Smooth muscle cell (in vitro differentiated cells): ENCODE results near the gene REM1. TPM values are rescaled to one million over a fixed set of nuclear protein-coding genes. Genes with fewer than 3 reads are reported as not detected.

Experiments
- DNase-seq: peaks from one replicate; lab custom pipeline; 2025; ENCODE audit not compliant: unreplicated experiment; lab: John Stamatoyannopoulos, UW
- H2AFZ ChIP-seq: fragments of 200-600 bp; sonication (generic); 2 replicates; pipeline ENCODE4 v1.6.0; 2016; ENCODE audit warnings: antibody characterized with exemption, low read depth, mild to moderate bottlenecking
- H3F3A ChIP-seq: fragments of 200-600 bp; sonication (generic); 2 replicates; pipeline ENCODE4 v1.6.0; 2017; ENCODE audit warnings: antibody characterized with exemption, low read depth
- H3K27ac ChIP-seq: fragments of 200-600 bp; sonication (generic); 2 replicates; pipeline ENCODE4 v1.5.1; 2016; ENCODE audit warnings: low read depth, mild to moderate bottlenecking
- H3K27me3 ChIP-seq: fragments of 200-600 bp; sonication (generic); 2 replicates; pipeline ENCODE4 v1.6.1; 2016; ENCODE audit warnings: low read depth, mild to moderate bottlenecking
- H3K36me3 ChIP-seq: fragments of 200-600 bp; sonication (generic); 2 replicates; pipeline ENCODE4 v1.5.1; 2016; ENCODE audit warnings: low read depth
- H3K4me1 ChIP-seq: fragments of 200-600 bp; sonication (generic); 2 replicates; pipeline ENCODE4 v1.5.1; 2016; ENCODE audit warnings: low read depth
- H3K4me2 ChIP-seq: fragments of 200-600 bp; sonication (generic); 2 replicates; pipeline ENCODE4 v1.6.0; 2016; ENCODE audit warnings: mild to moderate bottlenecking
- H3K4me3 ChIP-seq: fragments of 200-600 bp; sonication (generic); 2 replicates; pipeline ENCODE4 v1.5.1; 2016; ENCODE audit warnings: mild to moderate bottlenecking
- H3K79me2 ChIP-seq: fragments of 200-600 bp; sonication (generic); 2 replicates; pipeline ENCODE4 v1.6.0; 2016; ENCODE audit warnings: low read depth, mild to moderate bottlenecking
- H3K9ac ChIP-seq: fragments of 200-600 bp; sonication (generic); 2 replicates; pipeline ENCODE4 v1.6.0; 2016; ENCODE audit warnings: low read depth
- H3K9me3 ChIP-seq: fragments of 200-600 bp; sonication (generic); replicated peaks from 2 replicates; pipeline ENCODE4 v1.5.1; 2016; ENCODE audit warnings: low read depth
- H4K20me1 ChIP-seq: fragments of 200-600 bp; sonication (generic); 2 replicates; pipeline ENCODE4 v1.6.0; 2016; ENCODE audit warnings: low read depth
- WGBS: methylation state at CpG from one replicate; pipeline ENCODE4 v1.1.7; 2016; ENCODE audit warnings: low lambda C conversion rate; 5-methylcytosine and 5-hydroxymethylcytosine counted together
- polyA plus RNA-seq: library from polyadenylated mRNA; unstranded; fragments of >200 nt; fragmentation: Nextera tagmentation; extraction: Ambion mirVana; gene quantifications from 2 replicates; pipeline ENCODE4 v1.2.1, GENCODE V29; 2016
- total RNA-seq: library from RNA; depleted of rRNA; stranded (reverse); fragments of >200 nt; gene quantifications from 2 replicates; pipeline ENCODE4 v1.2.3, GENCODE V29; 2014
- TF ChIP-seq, protein P1 (sequence below): fragments of 200-600 bp; sonication (generic); IDR thresholded peaks from 2 replicates; pipeline ENCODE4 v1.5.1; 2017; ENCODE audit warnings: borderline replicate concordance, mild to moderate bottlenecking, antibody characterized with exemption; ENCODE audit not compliant: insufficient read depth, poor library complexity, severe bottlenecking

REM1 gene
- total and polyA plus RNA-seq, 2 experiments from 2014 or later = 0.85 to 1.4 TPM

DNA sequence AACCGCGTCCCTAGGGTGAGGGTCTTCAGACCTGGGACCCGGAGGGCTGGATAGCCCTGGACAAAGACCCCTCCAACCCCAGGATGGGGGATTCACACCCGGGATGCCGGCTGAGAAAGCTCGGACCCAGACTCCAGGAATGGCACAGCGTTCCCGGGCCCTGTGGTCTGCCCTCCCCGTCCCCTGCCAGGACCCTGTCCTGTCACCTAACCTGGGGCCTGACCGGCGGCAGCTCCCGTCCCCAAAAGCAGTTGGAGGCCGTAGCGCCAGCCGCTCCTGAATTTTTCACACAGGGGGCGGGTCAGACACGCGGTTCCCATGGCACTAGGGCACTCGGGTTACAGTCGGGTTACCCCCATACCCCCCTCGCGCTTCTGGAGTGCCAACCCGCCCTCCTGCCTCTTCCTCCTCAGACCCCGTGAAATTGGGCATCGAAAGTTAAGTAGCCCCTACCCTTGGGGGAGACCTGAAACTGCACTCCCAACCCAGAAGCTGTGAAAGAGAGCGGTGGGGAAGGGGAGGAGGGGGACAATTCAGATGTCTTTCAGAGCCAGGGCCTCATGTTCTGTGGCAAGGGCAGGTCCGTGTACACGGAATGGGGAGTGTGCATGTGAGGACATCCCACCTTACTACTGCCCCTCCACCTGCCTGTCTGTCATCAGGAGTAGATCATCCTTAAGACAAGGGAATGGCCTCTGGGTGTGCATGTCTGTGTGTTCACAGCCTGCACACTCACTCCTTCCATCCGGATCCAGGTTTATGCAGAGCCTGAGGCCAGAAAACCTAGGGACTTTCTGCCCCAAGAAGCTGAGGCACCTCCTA is 595 bp downstream of the REM1 start:
- H3K4me3 ChIP-seq = peak overlapping the region; percentile 34
- WGBS = 62% methylated on average over 29 of the region's 29 CpGs
- H3K79me2 ChIP-seq = no peaks in the 10 kb centered on the region
- no peak overlapping the region for H3K27ac ChIP-seq
- H3K9ac ChIP-seq = no peak overlapping the region
- no peaks in the 10 kb centered on the region for H3F3A ChIP-seq
- no peaks in the 10 kb centered on the region for H3K27me3 ChIP-seq
- TF ChIP-seq, protein P1, sequence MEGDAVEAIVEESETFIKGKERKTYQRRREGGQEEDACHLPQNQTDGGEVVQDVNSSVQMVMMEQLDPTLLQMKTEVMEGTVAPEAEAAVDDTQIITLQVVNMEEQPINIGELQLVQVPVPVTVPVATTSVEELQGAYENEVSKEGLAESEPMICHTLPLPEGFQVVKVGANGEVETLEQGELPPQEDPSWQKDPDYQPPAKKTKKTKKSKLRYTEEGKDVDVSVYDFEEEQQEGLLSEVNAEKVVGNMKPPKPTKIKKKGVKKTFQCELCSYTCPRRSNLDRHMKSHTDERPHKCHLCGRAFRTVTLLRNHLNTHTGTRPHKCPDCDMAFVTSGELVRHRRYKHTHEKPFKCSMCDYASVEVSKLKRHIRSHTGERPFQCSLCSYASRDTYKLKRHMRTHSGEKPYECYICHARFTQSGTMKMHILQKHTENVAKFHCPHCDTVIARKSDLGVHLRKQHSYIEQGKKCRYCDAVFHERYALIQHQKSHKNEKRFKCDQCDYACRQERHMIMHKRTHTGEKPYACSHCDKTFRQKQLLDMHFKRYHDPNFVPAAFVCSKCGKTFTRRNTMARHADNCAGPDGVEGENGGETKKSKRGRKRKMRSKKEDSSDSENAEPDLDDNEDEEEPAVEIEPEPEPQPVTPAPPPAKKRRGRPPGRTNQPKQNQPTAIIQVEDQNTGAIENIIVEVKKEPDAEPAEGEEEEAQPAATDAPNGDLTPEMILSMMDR = no peak
- peak overlapping the region; percentile 77 for H3K4me2 ChIP-seq
- H2AFZ ChIP-seq = no peak overlapping the region
- no peaks in the 10 kb centered on the region for H3K36me3 ChIP-seq
- H3K9me3 ChIP-seq = no peaks in the 10 kb centered on the region
- no peaks in the 10 kb centered on the region for H4K20me1 ChIP-seq
- DNase-seq = no peak
- no peaks in the 10 kb centered on the region for H3K4me1 ChIP-seq

DNA sequence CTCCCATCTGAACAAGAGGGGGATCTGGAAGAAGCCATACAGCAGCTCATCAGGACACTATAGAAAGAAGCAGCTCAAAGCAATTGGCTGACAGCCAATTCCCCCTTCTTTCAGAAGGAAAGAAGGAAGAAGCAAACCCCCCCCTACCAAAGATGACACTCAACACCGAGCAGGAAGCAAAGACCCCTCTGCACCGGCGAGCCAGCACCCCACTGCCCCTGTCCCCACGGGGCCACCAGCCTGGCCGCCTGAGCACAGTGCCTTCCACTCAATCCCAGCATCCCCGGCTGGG is 1.2 kb downstream of the REM1 start:
- DNase-seq = no peak
- H3F3A ChIP-seq = no peaks in the 10 kb centered on the region
- 87% methylated on average over 6 of the region's 6 CpGs for WGBS

DNA sequence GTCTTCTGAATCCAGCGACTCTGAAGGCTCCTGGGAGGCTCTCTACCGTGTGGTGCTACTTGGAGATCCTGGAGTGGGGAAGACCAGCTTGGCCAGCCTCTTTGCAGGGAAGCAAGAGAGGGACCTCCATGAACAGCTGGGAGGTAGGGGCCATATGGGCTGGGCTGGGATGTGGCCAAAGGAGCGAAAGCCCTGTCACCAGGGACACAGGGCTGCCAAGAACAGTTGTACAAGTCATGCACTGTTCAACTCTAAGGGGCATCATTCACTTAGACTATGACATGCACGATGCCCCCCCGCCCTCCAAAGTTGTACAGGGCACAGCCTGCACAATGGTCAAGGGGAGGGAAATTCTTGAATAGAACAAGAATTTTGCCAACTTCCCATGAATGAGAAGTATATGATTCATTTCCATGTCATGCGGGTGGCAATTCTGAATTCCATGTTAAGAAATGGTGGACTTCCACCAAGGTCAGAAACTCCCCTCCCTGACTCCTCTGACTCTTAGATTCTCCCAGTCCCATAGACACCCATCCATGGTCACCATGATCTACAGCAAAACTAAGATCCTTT is 1.6 kb downstream of the REM1 start:
- no peaks in the 10 kb centered on the region for H3K36me3 ChIP-seq
- DNase-seq = no peak

More for the DNA sequence above, 1.2 kb downstream of the REM1 start:
- Histone ChIP-seq H3K4me3 (no peak overlapping the region), H4K20me1 (no peaks in the 10 kb centered on the region), H3K79me2 (no peaks in the 10 kb centered on the region), H3K9ac (no peak overlapping the region), H2AFZ (no peak overlapping the region), H3K4me2 (no peak overlapping the region), H3K4me1 (no peaks in the 10 kb centered on the region), H3K27me3 (no peaks in the 10 kb centered on the region), H3K9me3 (no peaks in the 10 kb centered on the region), H3K27ac (no peak overlapping the region), H3K36me3 (no peaks in the 10 kb centered on the region)
- TF ChIP-seq, protein P1 = no peak

More for the DNA sequence above, 1.6 kb downstream of the REM1 start:
- Histone ChIP-seq H3K4me2 (no peak overlapping the region), H3K9me3 (no peaks in the 10 kb centered on the region), H3K9ac (no peak overlapping the region), H4K20me1 (no peaks in the 10 kb centered on the region), H3K4me1 (no peaks in the 10 kb centered on the region), H3K27me3 (no peaks in the 10 kb centered on the region), H3F3A (no peaks in the 10 kb centered on the region), H3K27ac (no peak overlapping the region), H2AFZ (no peak overlapping the region), H3K4me3 (no peak overlapping the region), H3K79me2 (no peaks in the 10 kb centered on the region)
- WGBS = 80% methylated on average over 6 of the region's 6 CpGs
- TF ChIP-seq, protein P1 = no peak
